Duodenal mucosa (tissue), 2 donors: ENCODE measurements around the gene SPG7.

ENCODE experiments used
- H3K27ac ChIP-seq: one replicate; pipeline ENCODE4 v1.7.0; 2013; ENCODE audit warnings: low read depth, low read length
- H3K27me3 ChIP-seq, 2 donors: one replicate each; pipeline ENCODE4 v1.7.0; 2013; ENCODE audit warnings: low read length in 2 of 2, control low read depth in 1 of 2; ENCODE audit not compliant: insufficient read depth in 2 of 2, control insufficient read depth in 1 of 2
- H3K36me3 ChIP-seq, 2 donors: one replicate each; pipeline ENCODE4 v1.7.0; 2013; ENCODE audit warnings: low read length in 2 of 2, control low read depth in 1 of 2; ENCODE audit not compliant: insufficient read depth in 2 of 2, control insufficient read depth in 1 of 2
- H3K4me1 ChIP-seq, 2 donors: one replicate each; pipeline ENCODE4 v1.7.0; 2013; ENCODE audit warnings: low read length in 2 of 2, control low read depth in 1 of 2; ENCODE audit not compliant: insufficient read depth in 2 of 2, control insufficient read depth in 1 of 2
- H3K4me3 ChIP-seq, 2 donors: one replicate each; pipeline ENCODE4 v1.7.0; 2013; ENCODE audit warnings: low read length in 2 of 2, low read depth in 1 of 2
- H3K9ac ChIP-seq, 2 donors: one replicate each; pipeline ENCODE4 v1.7.0; 2013; ENCODE audit warnings: low read length in 2 of 2, low read depth in 1 of 2
- H3K9me3 ChIP-seq, 2 donors: one replicate each; pipeline ENCODE4 v1.7.0; 2013; ENCODE audit warnings: low read length in 2 of 2, control low read depth in 1 of 2; ENCODE audit not compliant: control insufficient read depth in 1 of 2

The SPG7 gene

DNA sequence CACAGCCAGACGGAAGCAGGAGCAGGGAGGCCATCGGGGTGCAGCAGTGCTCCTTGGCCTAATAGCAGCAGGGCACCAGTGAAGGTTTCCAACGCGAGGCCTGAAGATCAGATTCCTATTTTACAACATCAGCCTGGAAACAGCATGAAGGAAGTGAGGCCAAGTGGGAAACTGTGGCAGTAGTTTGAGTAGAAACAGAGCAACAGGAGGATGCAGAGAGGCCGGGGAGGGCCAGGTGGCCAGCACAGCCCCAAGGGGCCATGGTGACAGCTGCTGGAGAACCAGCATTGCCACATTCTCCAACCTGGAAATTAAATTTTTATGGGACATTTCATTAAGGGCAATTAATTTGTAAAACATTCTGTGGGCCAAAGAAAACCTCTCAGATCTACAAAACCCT lies 14.4 kb upstream of the SPG7 start:
- Histone ChIP-seq H3K4me3 (no peak overlapping the region), H3K36me3 (peaks cover 0 to 2% of the 10 kb centered on the region in 2 donors), H3K4me1 (peaks cover 15% of the 10 kb centered on the region in 2 donors), H3K9ac (no peak overlapping the region), H3K27ac (no peak overlapping the region), H3K27me3 (no peaks in the 10 kb centered on the region), H3K9me3 (no peaks in the 10 kb centered on the region)

DNA sequence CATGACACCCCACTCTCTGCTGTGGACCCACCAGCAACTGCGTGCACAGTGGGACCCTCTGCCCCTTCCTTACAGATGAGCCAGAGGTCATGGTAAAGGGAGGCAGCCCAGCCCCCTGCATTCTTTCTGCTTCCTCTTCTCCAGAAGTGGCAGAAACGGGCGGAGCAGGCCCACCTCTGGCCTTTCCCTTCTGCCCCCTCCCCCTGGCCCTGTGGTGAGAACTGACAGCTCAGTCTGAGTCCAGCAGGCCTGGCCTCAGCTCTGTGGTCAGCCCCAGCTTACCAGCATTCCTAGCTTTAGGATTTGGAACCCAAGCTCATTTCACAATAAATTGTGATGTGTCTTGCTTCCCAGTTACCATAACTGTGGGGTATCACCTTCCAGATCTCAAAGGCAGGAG lies 13.1 kb upstream of the SPG7 start:
- Histone ChIP-seq H3K9me3 (no peaks in the 10 kb centered on the region), H3K4me1 (peaks cover 12 to 14% of the 10 kb centered on the region in 2 donors), H3K4me3 (no peak overlapping the region), H3K27ac (no peak overlapping the region), H3K36me3 (peaks cover 0 to 2% of the 10 kb centered on the region in 2 donors), H3K9ac (no peak overlapping the region), H3K27me3 (no peaks in the 10 kb centered on the region)

DNA sequence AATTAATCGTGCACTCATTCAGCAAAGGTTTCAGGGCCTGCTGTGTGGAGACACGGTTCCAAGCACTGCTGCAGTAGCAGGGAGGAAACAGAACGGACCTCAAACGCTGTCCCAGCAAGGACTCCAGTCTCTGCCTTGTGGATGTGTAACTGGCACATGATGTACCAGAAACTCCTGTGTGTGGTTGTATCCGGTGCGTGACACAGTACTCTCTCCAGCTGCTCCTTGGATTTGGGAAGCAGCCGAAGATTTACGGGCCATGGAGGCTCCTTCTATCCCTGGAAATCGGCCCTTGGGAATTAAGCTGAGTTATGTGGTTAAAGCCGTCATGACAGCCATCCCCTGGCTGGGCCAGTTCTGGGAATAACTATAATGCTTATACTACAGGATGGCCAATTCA lies 9.4 kb upstream of the SPG7 start:
- Histone ChIP-seq H3K27me3 (no peaks in the 10 kb centered on the region), H3K4me3 (no peak overlapping the region), H3K4me1 (no peaks in the 10 kb centered on the region), H3K9me3 (no peaks in the 10 kb centered on the region), H3K9ac (no peak overlapping the region), H3K27ac (no peak overlapping the region), H3K36me3 (no peaks in the 10 kb centered on the region)

DNA sequence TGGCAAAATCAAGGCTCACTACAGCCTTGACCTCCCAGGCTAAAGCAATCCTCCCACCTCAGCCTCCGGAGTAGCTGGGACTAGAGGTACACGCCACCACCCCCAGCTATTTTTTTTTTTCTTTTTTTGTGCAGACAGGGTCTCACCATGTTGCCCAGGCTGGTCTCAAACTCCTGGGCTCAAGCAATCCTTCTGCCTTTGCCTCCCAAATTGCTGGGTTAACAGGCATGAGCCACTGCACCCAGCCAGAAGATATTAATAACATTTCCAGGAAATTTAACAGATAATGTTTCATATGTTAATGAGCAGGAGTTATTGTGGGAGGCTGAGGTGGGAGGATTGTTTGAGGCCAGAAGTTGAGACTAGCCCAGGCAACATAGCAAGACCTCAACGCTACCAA lies 8.4 kb upstream of the SPG7 start:
- Histone ChIP-seq H3K4me1 (peaks cover under 1% of the 10 kb centered on the region in 2 donors), H3K9me3 (no peaks in the 10 kb centered on the region), H3K27ac (no peak overlapping the region)

DNA sequence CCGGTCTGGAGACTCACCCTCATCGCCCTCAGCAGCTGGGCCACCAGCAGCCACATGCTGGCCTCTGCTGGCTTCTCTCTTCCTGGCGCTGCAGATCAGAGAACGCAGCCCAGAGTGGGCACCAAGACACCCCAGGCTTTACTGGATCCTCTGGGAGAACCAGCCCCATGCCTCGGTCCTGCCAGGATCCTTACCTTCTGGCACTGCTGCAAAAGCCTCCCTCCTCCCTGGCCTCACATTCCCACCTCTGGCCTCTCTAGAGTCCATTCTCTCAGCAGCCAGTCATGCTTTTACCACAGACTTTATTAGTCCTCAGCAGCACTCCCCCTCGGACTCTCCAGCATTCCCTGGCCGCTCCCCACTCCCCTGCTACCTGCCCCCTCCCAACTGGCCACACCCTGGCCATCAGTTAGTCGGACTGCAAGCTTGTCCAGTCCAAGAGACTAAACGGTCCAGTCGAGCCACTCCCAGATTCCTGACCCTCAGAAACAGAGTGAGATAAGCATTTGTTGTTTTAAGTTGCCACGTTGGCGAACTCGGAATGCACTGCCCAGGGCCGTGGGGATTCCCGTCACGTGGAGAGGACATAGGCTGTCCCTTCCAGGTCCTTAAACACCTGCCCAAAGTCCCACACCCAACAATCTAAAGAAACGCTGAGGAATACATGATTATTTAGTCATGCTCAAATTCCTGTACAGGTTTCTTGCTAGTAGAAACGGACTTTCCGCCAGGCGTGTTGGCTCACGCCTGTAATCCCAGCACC lies 5.9 kb upstream of the SPG7 start:
- H3K27ac ChIP-seq = peak overlapping the region; percentile 59
- H3K36me3 ChIP-seq = no peaks in the 10 kb centered on the region
- H3K27me3 ChIP-seq = no peaks in the 10 kb centered on the region
- no peaks in the 10 kb centered on the region for H3K9me3 ChIP-seq
- H3K9ac ChIP-seq = peak overlapping the region in 1 of 2 donors; percentile 18
- peak overlapping the region in 1 of 2 donors; percentile 30 for H3K4me3 ChIP-seq
- peaks cover 21 to 22% of the 10 kb centered on the region in 2 donors for H3K4me1 ChIP-seq

More for the DNA sequence above, 8.4 kb upstream of the SPG7 start:
- H3K27me3 ChIP-seq = no peaks in the 10 kb centered on the region
- H3K4me3 ChIP-seq = no peak overlapping the region
- H3K36me3 ChIP-seq = no peaks in the 10 kb centered on the region
- no peak overlapping the region for H3K9ac ChIP-seq

DNA sequence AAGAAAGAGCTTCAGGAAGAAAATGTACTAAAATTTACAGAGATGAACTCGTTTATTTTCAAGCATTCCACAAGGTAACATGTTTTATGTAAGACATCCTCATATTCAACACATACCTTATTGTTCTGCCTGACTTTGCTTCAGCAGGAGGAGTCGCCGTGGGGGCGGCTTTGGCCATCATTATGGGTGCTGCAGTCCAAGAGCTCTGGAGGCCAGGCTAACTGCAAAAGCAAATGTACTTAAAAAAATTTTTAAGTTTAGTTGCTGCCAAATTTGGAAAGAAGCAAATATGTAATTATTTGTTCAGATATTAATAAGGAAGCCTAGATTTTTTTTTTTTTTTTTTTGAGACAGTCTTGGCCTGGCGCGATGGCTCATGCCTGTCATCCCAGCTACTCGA lies 4.1 kb upstream of the SPG7 start:
- Histone ChIP-seq H3K36me3 (no peaks in the 10 kb centered on the region), H3K27me3 (no peaks in the 10 kb centered on the region), H3K9ac (no peak overlapping the region), H3K4me3 (no peak overlapping the region), H3K9me3 (no peaks in the 10 kb centered on the region), H3K4me1 (peaks cover 25 to 30% of the 10 kb centered on the region in 2 donors), H3K27ac (no peak overlapping the region)

DNA sequence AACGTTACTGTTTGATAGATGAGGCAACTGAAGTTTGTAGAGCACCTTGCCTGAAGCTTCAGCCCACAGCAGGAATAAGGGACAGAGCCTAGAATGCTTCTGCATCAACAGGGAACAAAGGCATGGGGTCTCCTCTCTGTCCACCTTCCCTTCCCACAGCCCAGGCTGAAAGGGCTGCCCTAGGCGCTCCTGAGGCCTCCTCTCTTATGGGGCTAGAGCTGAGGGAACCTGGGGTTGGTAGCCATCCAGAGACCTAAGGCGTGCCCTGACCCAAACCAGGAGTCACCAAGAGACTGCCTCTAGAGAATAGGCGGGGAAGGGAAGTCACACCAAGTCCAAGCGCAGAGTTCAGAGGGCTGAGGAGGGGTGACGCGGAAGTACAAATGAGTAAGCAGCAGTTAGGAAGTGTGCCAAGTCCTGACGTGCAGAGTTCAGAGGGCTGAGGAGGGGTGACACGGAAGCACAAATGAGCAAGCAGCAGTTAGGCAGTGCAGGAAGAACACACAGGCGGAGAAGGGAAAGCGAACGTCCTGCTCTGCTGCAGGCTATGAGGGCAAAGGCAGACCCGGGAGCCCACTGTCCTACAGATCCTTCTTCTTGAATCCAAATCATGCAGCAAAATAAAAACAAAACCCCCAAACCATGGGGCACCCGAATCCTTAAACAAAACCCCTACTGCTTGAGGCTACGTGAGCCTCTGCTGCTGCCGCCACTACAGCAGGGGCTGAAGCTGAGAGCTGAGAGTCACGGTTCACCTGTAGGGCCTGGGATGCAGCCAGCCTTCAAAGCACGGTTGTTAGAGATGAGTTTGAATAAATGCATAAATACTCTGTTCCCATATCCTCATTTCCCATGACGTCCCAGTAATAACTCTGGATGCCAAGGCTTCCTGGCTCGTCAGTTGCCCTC lies 2.7 kb upstream of the SPG7 start:
- Histone ChIP-seq H3K27ac (peak overlapping the region; percentile 92), H3K36me3 (peaks cover 0 to 1% of the 10 kb centered on the region in 2 donors), H3K27me3 (no peaks in the 10 kb centered on the region), H3K9me3 (no peaks in the 10 kb centered on the region), H3K4me1 (peaks cover 27 to 38% of the 10 kb centered on the region in 2 donors), H3K4me3 (peak overlapping the region; percentile 36 to 46), H3K9ac (peak overlapping the region; percentile 71 to 78)

DNA sequence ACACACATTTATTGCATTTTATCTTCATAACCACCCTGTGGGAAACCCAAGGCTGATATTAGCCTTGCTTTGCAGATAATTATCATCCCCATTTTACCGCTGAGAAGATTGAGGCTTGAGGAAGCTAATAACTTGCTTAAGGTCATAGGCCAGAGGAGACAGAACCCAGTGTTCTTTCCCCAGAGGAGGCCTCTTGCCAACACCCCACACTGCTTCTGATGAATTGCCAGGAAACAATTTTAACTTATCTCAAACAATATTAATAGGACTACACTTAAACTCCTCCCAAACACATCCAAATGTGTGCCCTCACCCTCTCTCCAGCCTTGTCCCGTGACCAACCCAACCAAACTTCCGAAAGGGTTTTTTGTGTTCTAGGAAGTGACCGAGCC lies 2.1 kb upstream of the SPG7 start:
- H3K4me1 ChIP-seq = peaks cover 27 to 38% of the 10 kb centered on the region in 2 donors
- H3K4me3 ChIP-seq = peak overlapping the region; percentile 36 to 46
- H3K36me3 ChIP-seq = peaks cover under 1 to 8% of the 10 kb centered on the region in 2 donors
- H3K9ac ChIP-seq = peak overlapping the region; percentile 71 to 78
- H3K9me3 ChIP-seq = no peaks in the 10 kb centered on the region
- H3K27ac ChIP-seq = peak overlapping the region; percentile 89
- no peaks in the 10 kb centered on the region for H3K27me3 ChIP-seq

DNA sequence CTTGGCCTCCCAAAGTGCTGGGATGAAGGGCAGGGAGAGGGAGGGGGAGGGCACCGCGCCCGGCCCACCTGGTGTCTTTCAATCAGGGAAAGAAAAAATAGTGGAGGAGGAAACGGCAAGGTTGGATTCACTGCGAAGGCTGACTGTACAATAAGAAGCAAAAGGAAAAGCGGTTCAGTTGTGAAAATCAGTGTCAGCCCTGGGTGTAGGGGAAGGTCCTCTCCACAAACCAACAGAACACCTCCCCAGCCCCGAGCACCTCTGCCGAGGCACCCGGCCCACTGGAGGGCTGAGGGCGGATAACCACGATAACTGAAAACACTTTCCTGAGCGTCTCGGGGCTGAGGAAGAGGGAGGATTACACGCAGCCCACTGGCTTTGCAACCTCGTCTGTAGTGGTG lies 1.4 kb upstream of the SPG7 start:
- Histone ChIP-seq H3K27me3 (no peaks in the 10 kb centered on the region), H3K4me1 (peaks cover 27 to 38% of the 10 kb centered on the region in 2 donors), H3K9me3 (no peaks in the 10 kb centered on the region), H3K9ac (peak overlapping the region; percentile 93 to 95), H3K4me3 (peak overlapping the region; percentile 92 to 98), H3K36me3 (peaks cover 5 to 14% of the 10 kb centered on the region in 2 donors), H3K27ac (peak overlapping the region; percentile 93)
